GM12864 (cell line): ENCODE results near the gene GALNT17.
"Not testable (repeated sequence)": the region's sequence is repeated elsewhere in the genome, so short reads cannot be mapped to it uniquely, and the experiment has no call there.

ENCODE experiments used
- DNase-seq: peaks from one replicate; pipeline ENCODE4 v3.0.0-alpha.2; 2011; ENCODE audit warnings: low read depth
- H3K4me3 ChIP-seq: 2 replicates; pipeline ENCODE4 v1.5.1; 2011; ENCODE audit warnings: mild to moderate bottlenecking, low read depth, low read length, control low read depth
- CTCF ChIP-seq: IDR thresholded peaks from 2 replicates; pipeline ENCODE4 v1.5.1; 2011; ENCODE audit warnings: low read depth, mild to moderate bottlenecking, moderate library complexity, low read length, control low read depth, inconsistent platforms; ENCODE audit errors: missing control alignments

GALNT17 gene

GRCh38 chr7:71639382-71640085 is 507.6 kb downstream of the GALNT17 start:
- H3K4me3 ChIP-seq: no peak overlapping the region
- no peak for TF ChIP-seq CTCF
- DNase-seq: no peak

- not testable (repeated sequence) for H3K4me3 ChIP-seq
Observed at GRCh38 chr7:71643031-71643430, 511.1 kb downstream of the GALNT17 start.

GRCh38 chr7:71645836-71646235 is 513.9 kb downstream of the GALNT17 start:
- H3K4me3 ChIP-seq: no peak overlapping the region
- no peak for DNase-seq
- TF ChIP-seq CTCF: no peak

More at GRCh38 chr7:71643031-71643430, 511.1 kb downstream of the GALNT17 start:
- not testable (repeated sequence) for DNase-seq

GRCh38 chr7:71649812-71650211 is 517.9 kb downstream of the GALNT17 start:
- DNase-seq: no peak
- no peak overlapping the region for H3K4me3 ChIP-seq
- no peak for TF ChIP-seq CTCF

GRCh38 chr7:71650653-71651337 is 518.9 kb downstream of the GALNT17 start:
- no peak for TF ChIP-seq CTCF
- no peak for DNase-seq
- no peak overlapping the region for H3K4me3 ChIP-seq

GRCh38 chr7:71652510-71652909 is 520.6 kb downstream of the GALNT17 start:
- no peak for TF ChIP-seq CTCF
- no peak overlapping the region for H3K4me3 ChIP-seq
- no peak for DNase-seq

- DNase-seq: no peak
- no peak overlapping the region for H3K4me3 ChIP-seq
- TF ChIP-seq CTCF: no peak
Observed at GRCh38 chr7:71657386-71657785, 525.4 kb downstream of the GALNT17 start.
